Glutamatergic neuron (in vitro differentiated cells): ENCODE results near the gene NEK7. TPM values are rescaled to one million over a fixed set of nuclear protein-coding genes. Genes with fewer than 3 reads are reported as not detected.

Experiments
- DNase-seq: peaks from one replicate; pipeline ENCODE4 v3.0.0; 2022
- H3K27ac Mint-ChIP-seq: one replicate; pipeline ENCODE4 v1.8.0; 2020; ENCODE audit warnings: mild to moderate bottlenecking, mixed read lengths, inconsistent platforms; ENCODE audit not compliant: unreplicated experiment
- H3K27me3 Mint-ChIP-seq: one replicate; pipeline ENCODE4 v1.8.0; 2020; ENCODE audit warnings: mild to moderate bottlenecking, moderate library complexity, mixed read lengths, inconsistent platforms; ENCODE audit not compliant: unreplicated experiment
- H3K36me3 Mint-ChIP-seq: one replicate; pipeline ENCODE4 v1.8.0; 2020; ENCODE audit warnings: mild to moderate bottlenecking, mixed read lengths, inconsistent platforms; ENCODE audit not compliant: unreplicated experiment
- H3K4me1 Mint-ChIP-seq: one replicate; pipeline ENCODE4 v1.8.0; 2020; ENCODE audit warnings: mild to moderate bottlenecking, low read depth, mixed read lengths, inconsistent platforms; ENCODE audit not compliant: unreplicated experiment
- H3K4me3 Mint-ChIP-seq: one replicate; pipeline ENCODE4 v1.8.0; 2020; ENCODE audit warnings: mild to moderate bottlenecking, mixed read lengths, inconsistent platforms; ENCODE audit not compliant: unreplicated experiment
- H3K9me3 Mint-ChIP-seq: one replicate; pipeline ENCODE4 v1.8.0; 2020; ENCODE audit warnings: mild to moderate bottlenecking, moderate library complexity, mixed read lengths, inconsistent platforms; ENCODE audit not compliant: unreplicated experiment
- total RNA-seq: library from RNA; stranded (reverse); fragmentation: NEBNext Ultra II Directional; extraction: Animal tissue kit (Norgen Biotek cat#: 25700); gene quantifications from one replicate; pipeline ENCODE4 v1.2.1, GENCODE V29; 2021; ENCODE audit not compliant: unreplicated experiment
- TF ChIP-seq, protein P1 (sequence below): fragments of 200-600 bp; sonication (generic); IDR thresholded peaks from one replicate; pipeline ENCODE4 v1.5.0; 2021; ENCODE audit not compliant: partially characterized antibody, unreplicated experiment

Gene NEK7
- total RNA-seq, 1 donor from 2014 or later: 11.5 TPM

GRCh38 chr1:198269646-198269940 is 112.8 kb downstream of the NEK7 start:
- Mint-ChIP-seq H3K27ac (no peak overlapping the region), H3K4me1 (peaks cover 4% of the 10 kb centered on the region), H3K4me3 (no peak overlapping the region), H3K36me3 (no peaks in the 10 kb centered on the region), H3K9me3 (no peaks in the 10 kb centered on the region), H3K27me3 (no peaks in the 10 kb centered on the region)
- TF ChIP-seq, protein P1, sequence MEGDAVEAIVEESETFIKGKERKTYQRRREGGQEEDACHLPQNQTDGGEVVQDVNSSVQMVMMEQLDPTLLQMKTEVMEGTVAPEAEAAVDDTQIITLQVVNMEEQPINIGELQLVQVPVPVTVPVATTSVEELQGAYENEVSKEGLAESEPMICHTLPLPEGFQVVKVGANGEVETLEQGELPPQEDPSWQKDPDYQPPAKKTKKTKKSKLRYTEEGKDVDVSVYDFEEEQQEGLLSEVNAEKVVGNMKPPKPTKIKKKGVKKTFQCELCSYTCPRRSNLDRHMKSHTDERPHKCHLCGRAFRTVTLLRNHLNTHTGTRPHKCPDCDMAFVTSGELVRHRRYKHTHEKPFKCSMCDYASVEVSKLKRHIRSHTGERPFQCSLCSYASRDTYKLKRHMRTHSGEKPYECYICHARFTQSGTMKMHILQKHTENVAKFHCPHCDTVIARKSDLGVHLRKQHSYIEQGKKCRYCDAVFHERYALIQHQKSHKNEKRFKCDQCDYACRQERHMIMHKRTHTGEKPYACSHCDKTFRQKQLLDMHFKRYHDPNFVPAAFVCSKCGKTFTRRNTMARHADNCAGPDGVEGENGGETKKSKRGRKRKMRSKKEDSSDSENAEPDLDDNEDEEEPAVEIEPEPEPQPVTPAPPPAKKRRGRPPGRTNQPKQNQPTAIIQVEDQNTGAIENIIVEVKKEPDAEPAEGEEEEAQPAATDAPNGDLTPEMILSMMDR: no peak
- no peak for DNase-seq

- Mint-ChIP-seq H3K4me1 (no peaks in the 10 kb centered on the region), H3K27me3 (no peaks in the 10 kb centered on the region), H3K27ac (no peak overlapping the region), H3K36me3 (no peaks in the 10 kb centered on the region), H3K4me3 (no peak overlapping the region), H3K9me3 (no peaks in the 10 kb centered on the region)
- DNase-seq: no peak
- TF ChIP-seq, protein P1: no peak
Measured at GRCh38 chr1:198270273-198270828, 113.6 kb downstream of the NEK7 start.

DNA sequence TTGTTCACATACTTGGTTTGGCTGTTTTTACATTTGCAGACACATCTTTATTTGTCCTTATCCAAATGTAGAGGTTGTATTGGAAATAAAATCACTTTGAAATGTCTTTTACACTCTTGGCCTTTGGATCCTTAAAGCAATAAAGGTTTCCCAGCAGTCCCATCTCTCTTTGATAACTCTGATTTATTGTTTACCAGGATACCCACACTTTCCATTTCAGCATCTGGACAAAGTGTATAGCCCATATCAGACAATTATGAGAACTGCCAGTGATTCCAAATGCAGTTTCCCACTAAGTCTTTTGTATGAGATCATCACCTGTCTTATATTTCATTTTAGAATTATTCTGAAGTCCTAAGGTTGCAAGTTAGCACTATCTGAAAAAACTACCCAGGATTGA is 114.7 kb downstream of the NEK7 start:
- H3K4me3 Mint-ChIP-seq: no peak overlapping the region
- no peaks in the 10 kb centered on the region for H3K36me3 Mint-ChIP-seq
- no peaks in the 10 kb centered on the region for H3K27me3 Mint-ChIP-seq

DNA sequence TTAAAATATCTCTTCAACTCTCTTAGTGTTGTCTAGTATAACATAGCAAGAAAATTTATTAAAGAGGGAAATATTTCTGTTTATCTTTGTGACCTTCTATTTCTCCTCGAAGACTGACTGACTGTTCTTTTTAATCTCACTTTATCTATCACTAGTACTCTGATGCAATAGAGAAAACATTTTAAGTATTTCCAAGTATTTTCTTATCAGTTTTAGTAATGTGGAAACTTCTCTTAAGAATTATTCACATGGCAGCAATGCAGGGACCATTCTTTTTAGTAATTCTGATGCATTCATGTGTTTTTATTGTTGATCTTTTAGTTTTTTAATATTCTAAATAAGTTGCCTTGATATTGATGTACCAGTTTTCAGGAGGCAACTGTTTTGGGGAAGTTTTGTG is 115.7 kb downstream of the NEK7 start:
- Mint-ChIP-seq H3K27ac (no peak overlapping the region), H3K9me3 (no peaks in the 10 kb centered on the region), H3K36me3 (no peaks in the 10 kb centered on the region), H3K27me3 (no peaks in the 10 kb centered on the region), H3K4me1 (no peaks in the 10 kb centered on the region), H3K4me3 (no peak overlapping the region)
- TF ChIP-seq, protein P1: no peak
- no peak for DNase-seq

More for the DNA sequence above, 114.7 kb downstream of the NEK7 start:
- no peaks in the 10 kb centered on the region for H3K4me1 Mint-ChIP-seq
- no peak overlapping the region for H3K27ac Mint-ChIP-seq
- H3K9me3 Mint-ChIP-seq: no peaks in the 10 kb centered on the region
- no peak for DNase-seq
- TF ChIP-seq, protein P1: no peak

- no peak overlapping the region for H3K27ac Mint-ChIP-seq
- TF ChIP-seq, protein P1: no peak
Measured at GRCh38 chr1:198273748-198274295, 117.0 kb downstream of the NEK7 start.

More at GRCh38 chr1:198273748-198274295, 117.0 kb downstream of the NEK7 start:
- Mint-ChIP-seq H3K4me1 (peaks cover 1% of the 10 kb centered on the region), H3K9me3 (peaks cover under 1% of the 10 kb centered on the region), H3K27me3 (no peaks in the 10 kb centered on the region), H3K4me3 (no peak overlapping the region), H3K36me3 (no peaks in the 10 kb centered on the region)
- no peak for DNase-seq
